ENCODE data around the gene GLP2R.
A peak's percentile ranks its signal among the peaks of the same experiment; 100 is the strongest.

The GLP2R gene

DNA sequence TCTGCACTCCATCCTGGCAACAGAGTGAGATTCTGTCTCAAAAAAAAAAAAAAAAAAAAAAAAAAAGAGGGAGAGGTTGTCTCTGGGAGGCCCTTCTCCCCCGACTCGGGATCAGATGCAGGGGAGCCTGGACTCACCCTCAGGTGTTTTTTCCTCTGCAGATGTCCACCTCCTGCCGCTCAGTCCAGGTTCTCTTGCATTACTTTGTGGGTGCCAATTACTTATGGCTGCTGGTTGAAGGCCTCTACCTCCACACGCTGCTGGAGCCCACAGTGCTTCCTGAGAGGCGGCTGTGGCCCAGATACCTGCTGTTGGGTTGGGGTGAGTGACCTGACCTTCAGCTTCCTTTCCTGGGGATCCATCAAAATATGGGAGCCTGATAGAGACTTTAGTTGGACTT, 34.1 kb downstream of the GLP2R start:
- DNase-seq: no peak

DNA sequence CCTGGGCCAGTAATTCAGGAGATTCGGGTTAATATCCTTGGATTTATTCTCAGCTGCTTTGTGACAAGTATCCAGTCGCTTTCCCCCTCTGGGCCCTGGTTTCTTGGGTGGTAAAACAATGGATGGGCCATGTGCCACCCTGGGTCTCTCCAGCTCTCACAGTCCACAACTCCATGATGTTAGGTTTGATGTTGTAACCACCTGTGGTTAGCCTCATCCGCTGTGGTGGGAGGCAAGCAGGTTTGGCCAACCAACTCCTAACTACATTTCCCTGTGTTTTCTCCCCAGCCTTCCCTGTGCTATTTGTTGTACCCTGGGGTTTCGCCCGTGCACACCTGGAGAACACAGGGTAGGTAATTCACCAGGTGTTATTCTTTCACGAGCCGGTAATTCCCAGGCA, 35.1 kb downstream of the GLP2R start:
- no peak for DNase-seq

DNA sequence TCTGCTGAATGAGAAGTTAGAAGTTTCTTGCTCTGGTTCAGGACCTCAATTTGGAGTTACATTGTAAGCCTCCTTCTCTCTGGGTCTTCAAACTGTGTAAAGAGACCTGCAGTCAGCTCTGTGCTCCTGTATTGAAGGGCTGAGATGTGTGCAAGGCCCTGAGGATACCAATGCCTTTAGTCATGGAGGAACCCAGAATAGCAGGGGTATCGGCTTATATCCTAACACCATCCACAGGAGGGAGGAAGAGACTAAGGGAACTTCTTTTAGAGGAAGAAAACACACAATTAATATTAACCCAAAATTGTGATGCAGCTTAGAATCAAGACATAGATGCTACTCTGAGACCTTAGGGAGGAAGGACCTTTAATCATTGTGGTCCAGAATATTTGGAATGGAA, 36.5 kb downstream of the GLP2R start:
- DNase-seq: no peak

DNA sequence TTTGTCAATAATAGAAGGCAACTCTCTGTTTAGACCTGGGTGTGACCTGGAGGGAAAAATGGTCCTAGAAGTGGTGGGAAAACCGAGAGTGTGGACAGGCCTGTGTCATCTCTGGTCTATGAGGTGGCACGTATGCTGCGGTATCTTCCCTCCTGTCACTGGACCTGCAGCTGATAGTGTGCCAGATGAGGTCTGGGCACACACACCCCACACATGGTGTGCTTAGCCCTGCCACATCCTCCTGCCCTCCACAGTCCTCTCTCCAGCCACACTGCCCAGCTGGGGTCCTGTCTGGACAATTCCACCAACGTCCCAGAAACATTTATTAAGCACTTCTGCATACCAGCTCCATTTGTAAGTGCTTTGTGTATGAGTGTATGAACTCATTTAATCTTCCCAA, 37.2 kb downstream of the GLP2R start:
- DNase-seq: no peak

DNA sequence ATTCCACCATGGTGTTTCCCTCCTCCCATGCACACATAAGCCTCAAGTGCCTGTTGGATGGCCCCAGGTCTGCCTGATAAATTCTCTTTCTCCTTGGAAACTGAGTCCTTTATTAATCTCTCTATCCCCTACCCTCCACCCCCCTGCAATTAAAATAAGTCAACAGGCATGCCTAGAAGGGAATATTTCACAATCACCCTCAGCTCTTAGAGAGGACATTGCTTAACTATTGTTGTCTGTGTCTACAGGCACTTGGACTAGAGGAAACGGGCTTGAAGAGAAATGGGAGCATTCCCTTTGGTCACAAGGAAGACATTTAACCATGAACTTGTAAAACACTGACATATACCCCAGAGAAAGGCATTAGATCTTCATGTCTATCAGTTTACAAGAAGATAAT, 39.9 kb downstream of the GLP2R start:
- no peak for DNase-seq

DNA sequence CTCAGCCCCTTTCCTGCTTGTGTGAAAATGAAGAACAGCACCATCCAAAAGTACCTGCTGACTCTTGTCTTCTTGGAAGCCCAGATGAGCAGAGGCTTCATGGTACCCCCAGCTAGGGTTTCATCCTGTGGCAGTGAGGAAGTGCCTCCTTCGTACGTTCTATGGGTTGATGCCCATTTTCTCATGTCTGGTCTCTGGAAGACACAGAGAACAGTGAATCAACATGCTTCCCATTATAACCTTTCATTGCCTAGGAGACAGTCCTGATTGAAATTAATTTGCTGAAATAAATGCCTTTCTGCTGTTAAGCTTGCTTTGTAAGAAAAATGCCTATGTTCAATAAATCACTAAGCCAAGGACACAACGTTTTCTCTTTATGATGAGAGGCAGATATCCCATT, 42.8 kb downstream of the GLP2R start:
- DNase-seq: no peak

DNA sequence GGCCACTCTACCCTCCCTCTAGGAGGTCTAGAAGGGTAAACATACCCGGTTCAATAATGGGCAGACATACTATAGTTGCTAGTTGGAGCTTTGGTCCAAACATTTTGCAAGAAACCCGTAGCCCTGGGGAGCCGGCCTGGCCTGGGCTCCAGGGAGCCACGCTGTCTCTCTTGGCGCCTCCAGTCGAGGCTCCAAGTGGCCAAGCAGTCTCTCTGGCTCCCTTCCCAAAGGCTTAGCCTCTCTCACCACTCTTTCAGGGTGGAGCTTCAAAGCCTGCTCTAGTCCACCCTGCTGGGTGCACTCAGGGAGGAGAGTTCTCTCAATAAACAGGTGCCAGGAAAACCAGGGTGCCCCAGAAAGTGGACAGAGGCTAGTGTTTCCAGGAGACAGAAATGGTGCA, 47.1 kb downstream of the GLP2R start:
- DNase-seq: no peak

DNA sequence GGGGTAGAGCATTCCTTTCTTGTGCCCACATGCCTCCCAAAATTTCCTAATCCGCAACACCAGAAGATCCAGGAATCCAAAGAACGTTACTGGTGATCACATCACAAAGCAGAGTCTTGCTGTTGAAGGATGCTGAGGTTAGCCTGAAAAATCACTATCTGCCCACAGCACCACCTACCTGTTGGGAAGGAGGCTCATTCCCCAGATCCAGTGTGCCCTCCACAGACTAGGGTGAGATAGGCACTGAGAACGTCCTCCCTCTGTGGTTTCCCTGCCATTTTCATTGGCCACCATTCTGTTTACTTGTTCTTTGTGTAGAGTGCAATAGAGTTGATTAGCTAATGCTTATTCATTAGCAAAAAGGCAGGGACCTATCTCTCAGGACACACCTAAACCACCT, 49.0 kb downstream of the GLP2R start:
- no peak for DNase-seq

DNA sequence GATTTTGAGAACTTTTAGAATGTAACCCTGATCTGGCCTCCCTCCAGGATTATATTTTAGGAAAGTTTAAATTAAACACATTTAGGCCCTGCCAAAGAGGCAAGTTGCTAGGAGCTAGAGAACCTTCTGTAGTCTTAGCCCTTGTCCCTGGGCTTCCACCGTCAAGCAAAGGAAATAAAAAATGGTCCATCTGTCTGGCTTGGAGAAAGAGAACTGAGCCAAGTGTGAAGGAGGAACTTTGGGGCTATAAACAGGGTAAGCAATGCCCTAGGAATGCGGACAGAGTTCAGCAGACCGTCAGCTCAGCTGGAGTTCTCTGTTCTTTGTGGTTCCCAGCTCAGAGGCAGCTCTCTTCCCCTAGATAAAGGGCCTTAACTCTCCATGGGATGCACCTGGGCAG, 49.7 kb downstream of the GLP2R start:
- DNase-seq: no peak

DNA sequence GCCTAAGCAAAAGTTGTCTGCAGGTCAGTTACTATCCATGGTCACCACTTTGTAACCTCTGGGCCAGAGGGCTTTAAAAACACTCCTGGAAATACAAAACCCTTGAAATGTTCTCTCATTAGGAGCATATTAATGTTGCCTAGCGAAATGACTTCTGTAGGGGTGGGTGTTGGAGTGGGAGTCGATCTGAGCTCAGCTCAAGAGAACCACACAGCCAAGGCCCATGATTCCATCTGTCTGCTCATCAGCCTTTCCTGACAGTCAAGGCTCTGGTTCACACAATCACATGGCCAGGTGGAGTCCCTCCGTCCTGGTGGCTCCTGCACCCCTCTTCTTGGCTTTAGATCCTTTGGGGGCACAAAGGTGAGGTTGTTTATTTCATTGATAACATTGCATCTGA, 52.6 kb downstream of the GLP2R start:
- DNase-seq: no peak

DNA sequence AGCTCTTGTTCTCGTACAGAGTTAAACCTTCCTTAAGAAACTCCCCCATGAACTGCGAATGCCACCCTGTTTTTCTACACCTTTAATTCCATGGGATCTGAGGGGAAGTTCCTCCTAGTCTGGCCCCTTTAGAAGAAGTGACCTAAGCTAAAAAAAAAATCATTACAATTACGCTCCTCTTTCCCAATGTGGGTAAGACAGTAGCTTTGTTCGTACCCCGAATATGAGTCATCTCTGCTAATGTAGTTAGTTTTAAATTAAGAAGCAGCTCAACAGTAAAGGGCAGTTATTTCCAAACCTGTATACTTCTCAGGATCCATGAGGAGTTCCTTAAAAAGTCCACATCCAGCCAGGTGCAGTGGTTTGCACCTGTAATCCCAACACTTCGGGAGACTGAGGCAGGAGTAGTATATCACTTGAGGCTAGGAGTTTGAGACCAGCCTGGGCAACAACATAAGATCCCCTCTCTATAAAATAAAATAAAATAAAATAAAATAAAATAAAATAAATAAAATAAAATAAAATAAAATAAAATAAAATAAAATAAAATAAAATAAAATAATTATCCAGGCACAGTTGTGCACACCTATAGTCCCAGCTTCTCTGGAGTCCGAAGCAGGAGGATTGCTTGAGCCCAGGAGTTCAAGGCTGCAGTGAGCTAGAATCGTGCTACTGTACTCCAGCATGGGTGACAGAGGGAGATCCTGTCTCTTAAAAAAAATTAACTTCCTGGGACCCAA, 53.2 kb downstream of the GLP2R start:
- DNase-seq: no peak

DNA sequence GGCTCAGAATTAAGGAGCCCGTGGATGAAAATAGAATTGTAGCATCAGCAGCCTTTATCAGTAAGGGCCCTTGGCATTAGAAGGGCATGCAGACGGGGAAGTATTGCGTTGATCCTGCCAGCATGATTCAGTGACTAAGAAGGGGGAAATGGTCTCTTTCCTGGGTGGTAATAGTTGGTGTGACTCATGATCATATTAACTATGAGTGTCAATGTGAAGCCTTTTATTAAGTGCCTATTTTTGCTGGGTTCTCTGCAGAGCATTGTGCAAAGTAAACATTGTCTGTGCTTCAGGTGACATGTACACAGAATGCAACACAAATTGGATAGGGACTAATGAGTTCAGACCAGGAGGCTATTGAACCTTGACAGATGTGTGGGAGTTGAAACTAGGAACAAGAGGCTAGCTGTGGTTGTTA, 54.9 kb downstream of the GLP2R start:
- no peak for DNase-seq

DNA sequence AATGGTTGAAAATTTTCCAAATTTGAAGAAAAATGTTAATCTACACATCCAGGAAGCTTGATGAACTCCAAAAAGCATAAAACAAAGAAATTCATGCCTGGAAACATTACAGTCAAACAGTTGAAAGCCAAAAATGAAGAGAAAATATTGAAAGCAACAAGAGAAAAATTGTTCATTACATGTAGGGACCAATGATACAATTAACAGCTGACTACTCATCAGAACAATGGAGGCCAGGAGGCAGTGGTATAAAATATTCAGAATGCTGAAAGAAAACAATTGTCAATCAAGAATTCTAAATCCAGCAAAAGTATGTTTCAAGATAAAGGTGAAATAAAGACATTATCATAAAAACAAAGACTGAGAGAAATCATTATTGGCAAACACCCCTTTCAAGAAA, 57.7 kb downstream of the GLP2R start:
- DNase-seq: no peak

DNA sequence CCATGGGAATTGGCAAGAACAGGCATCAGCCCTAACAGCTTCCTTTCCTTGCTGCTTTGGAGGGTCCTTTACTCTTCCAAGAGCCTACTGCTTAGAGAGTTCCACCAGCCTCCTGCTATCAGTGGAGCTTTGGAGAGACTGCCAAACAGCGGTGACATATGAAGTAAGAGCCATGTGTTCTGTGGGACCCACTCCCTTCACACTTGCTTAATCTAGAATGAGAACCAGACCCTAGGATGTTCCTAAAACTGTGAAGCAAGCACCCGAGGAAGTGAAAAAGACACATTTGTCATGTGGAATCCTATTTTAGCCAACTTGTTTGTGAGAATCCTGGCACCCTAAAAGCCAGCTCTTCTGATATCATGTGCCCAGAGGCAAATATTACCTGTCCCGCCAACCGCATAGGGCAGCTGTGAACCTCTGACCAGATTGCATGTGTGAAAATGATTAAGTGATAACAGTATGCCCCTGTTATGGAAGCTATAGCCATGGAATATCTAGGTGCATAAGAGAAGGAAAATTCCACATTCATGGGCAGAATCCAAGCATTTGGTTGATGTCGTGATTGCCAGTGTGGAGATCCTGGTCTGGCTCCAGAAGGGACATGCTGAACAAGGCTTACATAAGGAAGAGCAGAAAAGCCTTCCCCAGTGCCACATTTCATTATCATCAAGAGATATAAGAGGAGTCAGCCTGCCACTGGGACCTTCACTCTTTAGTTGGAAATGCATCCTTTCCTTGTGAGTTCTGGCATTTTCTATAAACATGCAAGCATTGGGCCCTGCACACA, 60.6 kb downstream of the GLP2R start:
- DNase-seq: no peak

DNA sequence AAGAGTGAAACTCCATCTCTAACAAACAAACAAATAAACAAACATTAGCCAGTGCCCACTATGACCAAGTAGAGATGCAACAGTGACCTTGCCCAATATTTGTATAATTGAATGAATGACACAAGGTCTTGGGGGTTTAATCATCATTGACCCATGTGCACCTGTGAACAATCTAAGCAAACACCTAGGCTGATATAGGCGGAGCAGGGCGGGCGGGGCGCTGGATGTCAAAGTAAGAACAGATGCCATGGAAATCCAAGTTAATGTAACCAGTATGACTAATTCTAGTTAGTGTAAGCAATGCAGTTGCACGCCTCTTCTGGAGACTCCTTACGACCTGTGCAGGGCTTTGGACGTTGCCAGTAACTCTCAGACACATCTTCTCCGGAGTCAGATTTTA, 61.8 kb downstream of the GLP2R start:
- DNase-seq: no peak

DNA sequence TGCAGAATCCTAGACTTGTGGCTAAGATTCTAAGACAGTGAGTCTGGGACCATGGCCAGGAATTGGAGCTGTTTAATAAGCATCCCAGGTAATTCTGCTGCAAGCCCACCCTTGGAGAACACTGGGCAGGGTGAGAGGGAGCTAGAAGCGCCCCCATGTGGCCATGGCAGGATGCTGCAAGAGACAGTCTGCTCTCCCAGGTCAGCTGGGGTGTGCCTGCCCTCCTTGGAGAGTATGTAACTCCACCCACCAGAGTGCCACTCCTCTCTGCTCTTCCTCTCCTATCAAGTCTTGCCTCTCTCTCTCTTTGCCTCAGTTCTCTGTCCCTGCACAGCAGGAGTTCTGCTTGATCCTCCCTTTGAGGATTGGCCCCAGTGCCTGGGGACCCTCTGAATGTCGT, 64.4 kb downstream of the GLP2R start:
- DNase-seq: peak; percentile 42

DNA sequence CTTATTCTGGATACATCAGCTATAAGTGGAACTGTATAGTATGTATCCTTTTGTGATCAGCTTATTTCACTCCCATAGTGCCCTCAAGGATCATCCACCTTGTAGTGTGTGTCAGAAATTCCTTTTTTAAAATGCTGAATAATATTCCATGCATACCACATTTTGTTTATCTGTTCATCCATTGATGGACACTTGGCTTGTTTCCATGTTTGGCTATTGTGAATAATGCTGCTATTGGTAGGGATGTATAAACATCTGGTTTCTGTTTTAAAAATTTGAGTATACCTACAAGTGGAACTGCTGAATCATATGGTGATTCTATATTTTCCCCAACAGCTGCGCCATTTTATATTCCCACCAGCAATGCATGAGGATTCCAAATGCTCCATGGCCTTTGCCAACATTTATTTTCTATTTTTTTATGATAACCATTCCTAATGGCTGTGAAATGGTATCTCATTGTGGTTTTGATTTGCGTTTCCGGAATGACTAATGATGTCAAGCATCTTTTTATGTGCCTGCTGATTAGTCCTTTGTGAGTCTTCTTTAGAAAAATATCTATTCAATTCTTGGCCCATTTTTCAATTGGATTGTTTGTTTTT, 67.8 kb downstream of the GLP2R start:
- DNase-seq: no peak

DNA sequence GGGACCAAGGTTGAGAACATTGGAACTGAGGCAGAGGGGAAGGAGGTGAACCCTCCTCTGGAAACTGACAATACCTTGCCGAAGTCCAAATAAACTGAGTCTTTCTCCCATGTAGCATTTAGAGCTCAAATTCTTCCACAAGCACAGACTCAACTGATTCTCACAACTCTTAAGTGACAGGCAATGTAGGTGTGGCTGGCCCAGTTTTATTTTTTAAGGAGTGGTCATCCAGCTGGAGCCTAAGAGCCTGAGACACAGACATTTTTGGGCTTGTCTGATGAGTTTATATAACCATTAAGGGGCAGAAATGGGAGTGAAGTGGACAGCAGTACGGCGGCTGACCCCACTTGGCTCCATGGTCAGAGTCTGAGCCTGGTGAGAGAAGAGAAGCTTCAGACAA, 68.5 kb downstream of the GLP2R start:
- no peak for DNase-seq

DNA sequence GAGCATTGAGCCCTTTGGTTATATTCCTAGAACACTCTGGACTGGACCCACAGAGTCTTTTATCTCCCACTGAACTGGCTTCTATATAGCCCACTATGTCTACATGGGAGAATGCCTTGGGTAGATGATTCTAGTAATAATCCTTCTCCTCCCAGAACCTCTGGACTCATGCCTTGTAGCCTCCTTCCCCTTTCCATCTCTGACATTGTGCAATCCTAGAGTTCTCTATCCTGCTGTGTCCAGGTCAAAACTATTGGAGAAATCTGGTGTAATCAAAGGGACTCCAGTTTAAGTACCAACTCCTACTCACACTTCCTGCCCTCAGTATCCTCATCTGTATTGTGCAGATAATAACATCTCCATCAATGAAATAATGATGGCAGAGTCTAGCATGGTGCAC, 70.2 kb downstream of the GLP2R start:
- DNase-seq: no peak

DNA sequence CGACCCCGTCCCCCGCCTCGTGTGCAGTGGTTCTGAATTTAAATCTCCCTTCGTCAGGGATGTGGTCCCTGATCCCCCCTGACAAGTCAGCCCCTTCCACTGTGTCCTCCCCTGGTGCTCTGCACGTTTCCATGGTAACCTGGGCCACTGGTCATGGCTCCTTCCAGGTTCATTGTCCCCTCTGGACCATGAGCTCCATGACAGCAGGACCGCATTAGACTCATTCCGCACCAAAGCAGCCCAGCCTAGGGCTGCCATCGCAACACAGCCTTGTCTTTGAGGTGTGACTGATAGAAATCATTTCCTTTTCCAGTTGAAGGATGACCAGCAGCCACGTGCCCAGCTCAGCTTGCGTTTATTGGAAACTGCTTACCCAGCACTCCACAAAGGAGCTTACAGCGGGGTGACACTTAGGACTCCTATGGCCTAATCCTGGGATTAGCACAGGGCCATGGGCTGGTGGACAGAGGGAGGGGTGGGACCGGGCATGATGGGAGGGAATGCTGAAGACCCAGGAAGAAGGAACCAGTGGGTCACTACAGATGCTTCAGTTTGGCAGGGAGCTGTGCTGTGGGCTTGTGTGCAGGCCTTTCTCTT, 71.7 kb downstream of the GLP2R start:
- no peak for DNase-seq

DNA sequence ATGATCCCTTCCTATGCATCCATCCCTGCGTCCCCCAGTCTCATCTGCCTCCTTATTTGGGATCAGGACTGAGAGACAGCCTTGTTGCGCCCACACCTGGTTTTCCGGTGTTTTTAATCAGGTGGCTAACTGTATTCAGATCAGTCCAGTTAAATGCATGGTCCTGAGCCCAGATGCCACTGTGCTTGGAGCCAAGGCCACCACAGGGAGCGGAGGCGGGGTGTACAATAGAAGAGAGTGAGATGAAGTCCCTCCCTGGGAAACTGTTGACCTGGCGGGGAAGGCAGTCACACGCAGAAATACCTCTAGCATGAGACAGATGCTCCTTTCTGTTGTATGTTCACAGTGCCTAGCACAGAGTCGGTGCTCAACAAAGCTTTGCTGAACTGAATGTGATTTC, 73.1 kb downstream of the GLP2R start:
- no peak for DNase-seq

DNA sequence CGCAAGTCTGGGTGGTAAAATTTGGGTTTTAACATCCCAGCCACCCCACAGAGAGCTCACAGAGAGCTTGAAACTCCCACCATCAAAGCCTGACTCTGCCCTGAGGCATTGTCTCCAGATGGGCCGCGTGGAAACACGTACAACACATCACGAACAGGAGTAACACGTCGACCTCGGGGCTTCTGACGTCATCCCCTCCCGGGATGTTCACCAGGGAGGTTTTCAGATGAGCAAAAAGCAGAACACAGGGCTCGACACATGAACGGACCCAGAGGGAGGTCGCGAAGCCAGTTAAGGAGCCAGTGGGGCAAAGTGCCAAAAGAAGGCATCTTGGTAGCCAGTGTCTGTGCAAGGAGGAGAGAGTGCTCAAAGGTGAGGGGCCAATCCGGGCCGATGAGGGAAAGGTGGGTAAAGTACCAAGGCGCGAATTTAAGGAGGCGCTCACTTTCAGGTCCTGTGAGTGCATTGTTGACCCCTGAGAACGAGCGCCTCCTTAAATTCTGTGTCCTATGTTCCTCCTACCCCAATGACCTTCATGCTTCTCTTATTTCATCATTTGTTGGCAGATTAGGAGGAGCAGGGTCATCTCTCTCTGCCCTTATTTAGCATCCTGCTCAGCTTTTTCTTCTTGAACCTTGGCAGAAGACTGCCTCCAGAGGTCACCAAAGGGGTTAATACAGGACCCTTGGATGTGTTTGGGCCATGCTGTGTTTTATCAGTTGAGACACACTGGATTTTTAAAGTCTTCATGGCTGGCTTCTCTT, 73.7 kb downstream of the GLP2R start:
- DNase-seq: no peak

DNA sequence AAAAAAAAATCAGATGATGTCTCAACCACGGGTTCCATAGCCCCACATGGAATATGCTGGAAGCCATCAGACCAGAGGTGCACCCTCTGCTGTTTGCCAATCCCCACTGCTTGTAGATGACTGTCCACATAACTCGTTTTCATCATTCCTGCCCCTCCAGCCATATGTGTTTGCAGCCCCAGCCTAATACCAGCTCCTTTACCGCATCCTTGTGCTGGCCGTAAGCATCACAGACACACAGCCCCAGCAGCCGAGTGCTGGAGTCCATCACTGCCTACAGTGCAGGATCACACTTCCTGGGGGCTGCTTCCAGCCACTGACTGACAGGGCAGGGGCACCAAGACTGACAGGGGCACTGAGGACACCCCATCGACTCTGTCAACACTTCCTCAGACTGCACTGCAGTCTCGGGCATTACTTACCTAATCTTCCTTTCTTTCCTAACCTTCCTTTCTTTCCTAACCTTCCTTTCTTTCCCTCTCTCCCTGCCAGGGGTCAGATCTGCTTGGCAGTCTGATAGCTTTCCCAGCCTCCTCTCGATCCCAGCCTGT, 74.4 kb downstream of the GLP2R start:
- DNase-seq: no peak
